Activated CD8-positive, alpha-beta T cell treated with anti-CD3 and anti-CD28 coated beads for 36 hours (primary cell): Measurements from ENCODE around the gene KLF5. TPM values are rescaled to one million over a fixed set of nuclear protein-coding genes. Genes with fewer than 3 reads are reported as not detected.

Source experiments
- ATAC-seq: fragments of 200-7000 bp; cut with Tn5 transposase; one replicate; pipeline ENCODE4 v1.10.0; 2021; ENCODE audit warnings: mild to moderate bottlenecking, moderate library complexity
- CTCF ChIA-PET: fragments of 350-600 bp; sonication (Branson Sonifier 250); formaldehyde crosslinking; loops from one replicate; lab custom pipeline; 2021; ENCODE audit warnings: antibody characterized with exemption; lab: Charles Lee
- POLR2A ChIA-PET: fragments of 350-600 bp; sonication (Branson Sonifier 250); formaldehyde crosslinking; loops from one replicate; lab custom pipeline; 2021; ENCODE audit warnings: antibody characterized with exemption; lab: Charles Lee
- DNase-seq: peaks from one replicate; pipeline ENCODE4 v3.0.0-alpha.2; 2020
- H3K27ac Mint-ChIP-seq: one replicate; pipeline ENCODE4 v1.8.0; 2021; ENCODE audit warnings: mild to moderate bottlenecking, mixed read lengths
- H3K27me3 Mint-ChIP-seq: one replicate; pipeline ENCODE4 v1.8.0; 2021; ENCODE audit warnings: mixed read lengths
- H3K36me3 Mint-ChIP-seq: one replicate; pipeline ENCODE4 v1.8.0; 2021; ENCODE audit warnings: low read depth, mixed read lengths
- H3K4me1 Mint-ChIP-seq: one replicate; pipeline ENCODE4 v1.8.0; 2021; ENCODE audit warnings: low read depth, mixed read lengths
- H3K4me3 Mint-ChIP-seq: one replicate; pipeline ENCODE4 v1.8.0; 2021; ENCODE audit warnings: mild to moderate bottlenecking, moderate library complexity, mixed read lengths
- H3K9me3 Mint-ChIP-seq: one replicate; pipeline ENCODE4 v1.8.0; 2021; ENCODE audit warnings: mixed read lengths
- CTCF ChIP-seq: fragments of 200-600 bp; IDR thresholded peaks from one replicate; pipeline ENCODE4 v1.8.0; 2022; ENCODE audit warnings: antibody characterized with exemption, mild to moderate bottlenecking
- intact Hi-C: fragments of 100-400 bp; cut with micrococcal nuclease; formaldehyde crosslinking; loops from one replicate; pipeline ENCODE4 v1.10.0; 2022
- total RNA-seq, 2 experiments: library from RNA; stranded (reverse); gene quantifications; one replicate each; pipeline ENCODE4 v1.2.3, GENCODE V29; 2021

Gene KLF5
- total RNA-seq, 2 experiments from 2014 or later = 1.3 to 1.6 TPM

- no peaks in the 10 kb centered on the region for H3K27me3 Mint-ChIP-seq
These were observed 42.7 kb downstream of the KLF5 start for GRCh38 chr13:73101351-73102007.

GRCh38 chr13:73103238-73103637 lies 44.4 kb downstream of the KLF5 start:
- Mint-ChIP-seq H3K27ac (no peak overlapping the region), H3K36me3 (no peaks in the 10 kb centered on the region), H3K27me3 (peaks cover 2% of the 10 kb centered on the region), H3K4me3 (no peak overlapping the region), H3K4me1 (peaks cover 2% of the 10 kb centered on the region), H3K9me3 (no peaks in the 10 kb centered on the region)
- CTCF ChIA-PET = no interaction called here
- intact Hi-C loops = no loop called here
- ATAC-seq = no peak
- POLR2A ChIA-PET = no interaction called here
- DNase-seq = no peak
- TF ChIP-seq CTCF = no peak

More at GRCh38 chr13:73101351-73102007, 42.7 kb downstream of the KLF5 start:
- no peak for TF ChIP-seq CTCF
- DNase-seq (no peak), ATAC-seq (no peak)
- intact Hi-C loops = no loop called here
- H3K9me3 Mint-ChIP-seq = no peaks in the 10 kb centered on the region
- H3K4me1 Mint-ChIP-seq = peaks cover 2% of the 10 kb centered on the region
- no peak overlapping the region for H3K4me3 Mint-ChIP-seq
- H3K27ac Mint-ChIP-seq = no peak overlapping the region
- POLR2A ChIA-PET = no interaction called here
- no peaks in the 10 kb centered on the region for H3K36me3 Mint-ChIP-seq
- CTCF ChIA-PET = no interaction called here

GRCh38 chr13:73106513-73107178 lies 47.8 kb downstream of the KLF5 start:
- DNase-seq (no peak), ATAC-seq (no peak)
- peaks cover 2% of the 10 kb centered on the region for H3K27me3 Mint-ChIP-seq
- peaks cover 2% of the 10 kb centered on the region for H3K4me1 Mint-ChIP-seq
- H3K4me3 Mint-ChIP-seq = no peak overlapping the region
- H3K36me3 Mint-ChIP-seq = no peaks in the 10 kb centered on the region
- intact Hi-C loops = no loop called here
- TF ChIP-seq CTCF = no peak
- ChIA-PET CTCF (no interaction called here), POLR2A (no interaction called here)
- no peaks in the 10 kb centered on the region for H3K9me3 Mint-ChIP-seq
- no peak overlapping the region for H3K27ac Mint-ChIP-seq

GRCh38 chr13:73107481-73107880 lies 48.7 kb downstream of the KLF5 start:
- Mint-ChIP-seq H3K4me1 (no peaks in the 10 kb centered on the region), H3K27me3 (peaks cover 2% of the 10 kb centered on the region), H3K27ac (no peak overlapping the region), H3K4me3 (no peak overlapping the region), H3K9me3 (no peaks in the 10 kb centered on the region), H3K36me3 (no peaks in the 10 kb centered on the region)
- TF ChIP-seq CTCF = no peak
- ATAC-seq (no peak), DNase-seq (no peak)
- POLR2A ChIA-PET = no interaction called here
- intact Hi-C loops = no loop called here
- CTCF ChIA-PET = no interaction called here

- no peak for TF ChIP-seq CTCF
- intact Hi-C loops = no loop called here
These were observed 49.2 kb downstream of the KLF5 start for GRCh38 chr13:73107970-73108369.

More at GRCh38 chr13:73107970-73108369, 49.2 kb downstream of the KLF5 start:
- Mint-ChIP-seq H3K4me3 (no peak overlapping the region), H3K4me1 (no peaks in the 10 kb centered on the region), H3K9me3 (no peaks in the 10 kb centered on the region), H3K36me3 (no peaks in the 10 kb centered on the region), H3K27me3 (peaks cover 2% of the 10 kb centered on the region), H3K27ac (no peak overlapping the region)
- ChIA-PET CTCF (no interaction called here), POLR2A (no interaction called here)
- no peak for ATAC-seq
- DNase-seq = no peak
